GM13976 (cell line): ENCODE measurements around the gene RRAGD.

Experiments
- DNase-seq: peaks from one replicate; pipeline ENCODE4 v3.0.0; 2012; ENCODE audit warnings: low spot score
- in situ Hi-C: fragments of 300-500 bp; cut with MboI; formaldehyde crosslinking; loops from one replicate; pipeline ENCODE4 v1.12.0; 2022; ENCODE audit warnings: low sequenced_read_pairs, mixed read lengths, inconsistent platforms; ENCODE audit not compliant: unreplicated experiment
- TF ChIP-seq, protein P1 (sequence below): IDR thresholded peaks from 2 replicates; pipeline ENCODE4 v1.5.1; 2012; ENCODE audit warnings: borderline replicate concordance, mild to moderate bottlenecking; ENCODE audit not compliant: insufficient read depth; ENCODE audit errors: extremely low read depth, missing control alignments, control extremely low read depth

RRAGD gene

DNA sequence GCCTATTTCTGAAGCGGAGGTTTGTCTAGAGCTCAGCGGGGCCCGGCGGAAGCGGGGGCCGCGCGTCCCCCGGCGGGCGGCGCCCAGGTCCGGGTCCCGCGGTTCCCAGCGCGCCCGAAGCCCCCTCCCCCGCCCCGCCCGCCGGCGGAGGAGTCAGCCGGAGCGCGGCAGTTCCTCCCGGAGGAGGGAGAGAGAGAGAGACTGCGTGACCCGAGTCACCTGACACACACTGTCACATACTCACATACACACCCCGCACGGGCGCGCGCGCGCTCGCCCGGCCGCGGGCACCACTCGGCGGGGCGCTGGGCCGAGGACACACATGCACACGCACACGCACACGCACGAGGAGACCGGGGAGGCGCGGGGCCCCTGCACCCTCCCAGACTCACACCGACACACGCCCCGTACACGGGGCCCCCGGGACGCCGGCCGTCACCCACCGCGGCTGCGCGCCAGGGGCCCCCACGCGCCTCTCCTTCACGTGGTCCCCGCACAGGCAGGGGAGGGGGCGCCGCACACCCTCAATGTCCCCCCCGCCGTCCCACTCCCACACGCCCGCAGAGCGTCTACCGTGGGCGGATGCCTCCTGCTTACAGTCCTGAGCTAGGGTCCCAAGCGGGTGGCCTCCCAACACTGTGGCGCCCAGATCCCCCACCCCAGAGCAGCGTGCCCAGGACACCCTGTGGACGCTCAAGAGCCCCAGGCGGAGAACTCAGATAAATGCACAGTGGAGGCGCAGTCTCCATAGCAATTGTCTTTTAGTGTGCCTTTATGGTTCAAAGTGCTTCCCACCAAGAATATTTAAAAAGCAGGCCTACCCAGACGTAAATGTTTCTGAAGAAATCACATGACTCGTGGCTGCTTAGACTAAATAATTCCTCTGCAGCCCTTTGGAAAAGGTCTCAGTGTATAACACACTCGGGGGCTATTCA, at the start of gene RRAGD:
Gene RRAGD (minus strand): TSS at position 203 of the 935 bp plus-strand sequence. CDS start 280 bp downstream, outside the sequence.
- DNase-seq = peak; percentile 87
- TF ChIP-seq, protein P1, sequence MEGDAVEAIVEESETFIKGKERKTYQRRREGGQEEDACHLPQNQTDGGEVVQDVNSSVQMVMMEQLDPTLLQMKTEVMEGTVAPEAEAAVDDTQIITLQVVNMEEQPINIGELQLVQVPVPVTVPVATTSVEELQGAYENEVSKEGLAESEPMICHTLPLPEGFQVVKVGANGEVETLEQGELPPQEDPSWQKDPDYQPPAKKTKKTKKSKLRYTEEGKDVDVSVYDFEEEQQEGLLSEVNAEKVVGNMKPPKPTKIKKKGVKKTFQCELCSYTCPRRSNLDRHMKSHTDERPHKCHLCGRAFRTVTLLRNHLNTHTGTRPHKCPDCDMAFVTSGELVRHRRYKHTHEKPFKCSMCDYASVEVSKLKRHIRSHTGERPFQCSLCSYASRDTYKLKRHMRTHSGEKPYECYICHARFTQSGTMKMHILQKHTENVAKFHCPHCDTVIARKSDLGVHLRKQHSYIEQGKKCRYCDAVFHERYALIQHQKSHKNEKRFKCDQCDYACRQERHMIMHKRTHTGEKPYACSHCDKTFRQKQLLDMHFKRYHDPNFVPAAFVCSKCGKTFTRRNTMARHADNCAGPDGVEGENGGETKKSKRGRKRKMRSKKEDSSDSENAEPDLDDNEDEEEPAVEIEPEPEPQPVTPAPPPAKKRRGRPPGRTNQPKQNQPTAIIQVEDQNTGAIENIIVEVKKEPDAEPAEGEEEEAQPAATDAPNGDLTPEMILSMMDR = no peak
- in situ Hi-C loops = no loop called here

- in situ Hi-C loops = no loop called here
- no peak for DNase-seq
- TF ChIP-seq, protein P1 = no peak
Measured at GRCh38 chr6:89460713-89461112, 48.6 kb upstream of the RRAGD start.

DNA sequence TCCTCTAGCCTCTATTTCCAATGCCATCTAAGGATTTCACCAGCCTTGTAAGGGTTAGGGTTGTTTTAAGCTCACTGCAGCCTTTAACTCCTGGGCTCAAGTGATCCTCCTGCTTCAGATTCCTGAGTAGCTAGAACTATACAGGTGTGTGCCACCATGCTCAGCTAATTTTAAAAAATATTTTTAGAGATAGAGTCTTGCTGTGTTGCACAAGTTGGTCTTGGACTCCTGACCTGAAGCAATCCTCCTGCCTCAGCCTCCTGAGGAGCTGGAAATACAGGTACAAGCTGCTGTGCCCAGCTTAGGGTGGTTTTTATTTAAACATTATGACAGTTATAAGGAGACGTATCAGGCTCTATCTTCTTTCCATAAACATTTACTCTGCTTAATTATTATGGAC, 47.4 kb upstream of the RRAGD start:
- DNase-seq = no peak
- in situ Hi-C loops = no loop called here
- TF ChIP-seq, protein P1 = no peak

DNA sequence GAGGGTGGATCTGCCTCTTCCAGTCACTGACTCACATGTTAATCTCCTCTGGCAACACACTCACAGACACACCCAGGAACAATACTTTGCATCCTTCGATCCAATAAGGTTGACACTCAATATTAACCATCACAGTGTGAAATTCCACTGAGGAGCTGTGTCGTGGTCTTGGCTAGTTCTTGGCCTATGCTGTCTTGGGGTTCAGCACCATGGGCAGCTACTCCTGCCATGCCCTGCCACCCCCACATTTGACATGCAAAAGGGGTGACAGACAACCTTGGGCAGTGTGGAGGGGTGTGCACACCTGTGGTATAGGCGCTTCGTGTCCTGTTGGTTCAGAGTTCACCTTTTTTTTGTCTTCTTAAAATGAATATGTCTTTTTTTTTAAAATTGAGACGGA, 46.6 kb upstream of the RRAGD start:
- in situ Hi-C loops = no loop called here
- no peak for DNase-seq
- TF ChIP-seq, protein P1 = no peak

GRCh38 chr6:89454300-89454699, 42.2 kb upstream of the RRAGD start:
- TF ChIP-seq, protein P1 = no peak
- in situ Hi-C loops = no loop called here
- DNase-seq = no peak

- TF ChIP-seq, protein P1 = no peak
- in situ Hi-C loops = no loop called here
- no peak for DNase-seq
Measured at GRCh38 chr6:89452281-89452680, 40.2 kb upstream of the RRAGD start.
